Right lobe of liver (tissue), 6 donors: ENCODE measurements around the gene GATA1. TPM values are rescaled to one million over a fixed set of nuclear protein-coding genes. Genes with fewer than 3 reads are reported as not detected.

Source experiments
- ATAC-seq, 4 donors: fragments of 200-7000 bp; cut with Tn5 transposase; one replicate each; pipeline ENCODE4 v1.9.1; 2020; ENCODE audit warnings: mild to moderate bottlenecking in 4 of 4, moderate library complexity in 4 of 4
- DNase-seq, 3 donors: peaks; one replicate each; pipeline ENCODE4 v3.0.0-alpha.2; 2020
- H3K27ac ChIP-seq, 3 donors: fragments of 200-600 bp; one replicate each; pipeline ENCODE4 v1.8.0; 2022
- H3K27me3 ChIP-seq, 2 donors: fragments of 200-600 bp; one replicate each; pipeline ENCODE4 v1.8.0; 2022
- H3K36me3 ChIP-seq, 4 donors: fragments of 200-600 bp; sonication (generic) in 1 of 4; one replicate each; pipeline versions ENCODE4 v1.5.1 to v1.8.0; 2017 to 2022; ENCODE audit warnings: control low read depth in 1 of 4
- H3K4me1 ChIP-seq, 4 donors: fragments of 200-600 bp; sonication (generic) in 1 of 4; one replicate each; pipeline versions ENCODE4 v1.5.1 to v1.8.0; 2017 to 2022; ENCODE audit warnings: control low read depth in 1 of 4
- H3K4me3 ChIP-seq, 3 donors: fragments of 200-600 bp; one replicate each; pipeline ENCODE4 v1.8.0; 2022
- H3K9me3 ChIP-seq, 4 donors: fragments of 200-600 bp; sonication (generic) in 1 of 4; one replicate each; pipeline versions ENCODE4 v1.5.1 to v1.8.0; 2017 to 2022; ENCODE audit warnings: control low read depth in 1 of 4
- CTCF ChIP-seq, 4 donors: fragments of 200-600 bp in 3 of 4; fragments of 450-650 bp in 1 of 4; IDR thresholded peaks; one replicate each; pipeline versions ENCODE4 v1.5.1 to v1.8.0; 2016 to 2022; ENCODE audit warnings: antibody characterized with exemption in 4 of 4, mild to moderate bottlenecking in 2 of 4
- POLR2A ChIP-seq: fragments of 450-650 bp; IDR thresholded peaks from one replicate; pipeline ENCODE4 v1.6.1; 2017; ENCODE audit warnings: antibody characterized with exemption, mild to moderate bottlenecking
- WGBS: methylation state at CpG from one replicate; pipeline ENCODE4 v1.1.6; 2018; ENCODE audit warnings: low coverage, low lambda C conversion rate; ENCODE audit not compliant: insufficient coverage; ENCODE audit errors: missing lambda C conversion rate; 5-methylcytosine and 5-hydroxymethylcytosine counted together
- intact Hi-C, 2 donors: fragments of 100-400 bp; cut with DNase I; formaldehyde crosslinking; loops; one replicate each; pipeline versions ENCODE4 v1.11.2 to v1.14.1; 2022
- total RNA-seq, 6 experiments: library from RNA; depleted of rRNA in 2 of 6; stranded (reverse); fragments of >200 nt in 2 of 6; fragmentation: NEBNext Ultra II Directional in 3 of 6; extraction: Animal tissue kit (Norgen Biotek cat#: 25700) in 3 of 6; gene quantifications; one replicate each; pipeline versions ENCODE4 v1.1.0 to v1.2.4, GENCODE V29; 2016 to 2023
- donor health status: DM: no; HTN: yes; CAD: no.
- donor health status: DM: no; HTN: no; CAD: no.
- donor health status: DM: no; HTN: no; CAD: no.
- donor health status: DM: no; HTN: yes; CAD: no.
- donor health status: DM: no; HTN: yes; CAD: no.

GATA1 gene
- total RNA-seq, 6 experiments from 2014 or later = 0.37 to 1.2 TPM; not detected in 4

- intact Hi-C loops = no loop called here
- no peak overlapping the region for H3K27ac ChIP-seq
- TF ChIP-seq CTCF (IDR thresholded peaks at IDR 0.05) = no peak
- ATAC-seq (peak in 3 of 4 donors; percentile 26 to 36 (median 31)), DNase-seq (no peak)
- peaks cover 0 to 19% (median 6%) of the 10 kb centered on the region in 4 donors for H3K36me3 ChIP-seq
- no peaks in the 10 kb centered on the region for H3K4me1 ChIP-seq
- no peaks in the 10 kb centered on the region for H3K27me3 ChIP-seq
- no peaks in the 10 kb centered on the region for H3K9me3 ChIP-seq
- no peak overlapping the region for H3K4me3 ChIP-seq
- WGBS = 78% methylated on average over 7 of the region's 8 CpGs
These were observed 27.3 kb downstream of the GATA1 start for GRCh38 chrX:48813644-48814043.

GRCh38 chrX:48814722-48815121, 28.3 kb downstream of the GATA1 start:
- H3K4me3 ChIP-seq = no peak overlapping the region
- intact Hi-C loops = no loop called here
- 79% methylated on average over 3 of the region's 8 CpGs for WGBS
- DNase-seq = no peak
- no peak overlapping the region for H3K27ac ChIP-seq
- TF ChIP-seq CTCF (IDR thresholded peaks at IDR 0.05) = no peak
- no peak for TF ChIP-seq POLR2A
- no peaks in the 10 kb centered on the region for H3K4me1 ChIP-seq
- no peaks in the 10 kb centered on the region for H3K9me3 ChIP-seq
- no peak for ATAC-seq
- peaks cover 0 to 19% (median 6%) of the 10 kb centered on the region in 4 donors for H3K36me3 ChIP-seq
- no peaks in the 10 kb centered on the region for H3K27me3 ChIP-seq

- Histone ChIP-seq H3K9me3 (no peaks in the 10 kb centered on the region), H3K27me3 (no peaks in the 10 kb centered on the region), H3K27ac (no peak overlapping the region), H3K36me3 (peaks cover 0 to 19% (median 6%) of the 10 kb centered on the region in 4 donors), H3K4me1 (no peaks in the 10 kb centered on the region), H3K4me3 (no peak overlapping the region)
- ATAC-seq = no peak
- intact Hi-C loops = no loop called here
- TF ChIP-seq POLR2A (no peak), CTCF (IDR thresholded peaks at IDR 0.05) (no peak)
- no peak for DNase-seq
- 68% methylated on average over 4 of the region's 8 CpGs for WGBS
These were observed 28.9 kb downstream of the GATA1 start for GRCh38 chrX:48815266-48815665.

GRCh38 chrX:48816014-48816810, 29.8 kb downstream of the GATA1 start:
- WGBS = 62% methylated on average over 4 of the region's 18 CpGs
- DNase-seq (no peak), ATAC-seq (no peak)
- intact Hi-C loops = no loop called here
- Histone ChIP-seq H3K27ac (no peak overlapping the region), H3K4me3 (no peak overlapping the region), H3K9me3 (no peaks in the 10 kb centered on the region), H3K4me1 (no peaks in the 10 kb centered on the region), H3K36me3 (peaks cover 0 to 19% (median 6%) of the 10 kb centered on the region in 4 donors), H3K27me3 (no peaks in the 10 kb centered on the region)
- TF ChIP-seq CTCF (IDR thresholded peaks at IDR 0.05) (no peak), POLR2A (no peak)
